ENCODE measurements around the gene RHCG. TPM values are rescaled to one million over a fixed set of nuclear protein-coding genes. Genes with fewer than 3 reads are reported as not detected.
A peak's percentile ranks its signal among the peaks of the same experiment; 100 is the strongest.

RHCG gene
- total RNA-seq: not detected
- 1 to 10 TPM; 2.2 to 3.1 (median 2.6) TPM for polyA plus RNA-seq (ENCODE audit: insufficient read length in 6 of 6)
- long read RNA-seq, donor 1, partial matches to known transcripts: 0 of 1 reads
- long read RNA-seq, donor 1, other reads (novel, unspliced or antisense): 0 of 1 reads
- long read RNA-seq, donor 2: 0 reads
- long read RNA-seq, donor 3, partial matches to known transcripts: 0 of 4 reads
- long read RNA-seq, donor 3, other reads (novel, unspliced or antisense): 0 of 4 reads
- long read RNA-seq, donor 4: 0 reads
- long read RNA-seq, donor 5, partial matches to known transcripts: 0 of 1 reads
- long read RNA-seq, donor 5, other reads (novel, unspliced or antisense): 0 of 1 reads
- long read RNA-seq, donor 6: 0 reads
- long read RNA-seq, donor 7: 0 reads
- long read RNA-seq, donor 8, partial matches to known transcripts: 0 of 1 reads
- long read RNA-seq, donor 8, other reads (novel, unspliced or antisense): 0 of 1 reads
- long read RNA-seq, donor 9: 0 reads
- long read RNA-seq, donor 10: 0 reads
- long read RNA-seq, donor 11: 0 reads
- long read RNA-seq, donor 12, partial matches to known transcripts: 0 of 1 reads
- long read RNA-seq, donor 12, other reads (novel, unspliced or antisense): 0 of 1 reads

DNA sequence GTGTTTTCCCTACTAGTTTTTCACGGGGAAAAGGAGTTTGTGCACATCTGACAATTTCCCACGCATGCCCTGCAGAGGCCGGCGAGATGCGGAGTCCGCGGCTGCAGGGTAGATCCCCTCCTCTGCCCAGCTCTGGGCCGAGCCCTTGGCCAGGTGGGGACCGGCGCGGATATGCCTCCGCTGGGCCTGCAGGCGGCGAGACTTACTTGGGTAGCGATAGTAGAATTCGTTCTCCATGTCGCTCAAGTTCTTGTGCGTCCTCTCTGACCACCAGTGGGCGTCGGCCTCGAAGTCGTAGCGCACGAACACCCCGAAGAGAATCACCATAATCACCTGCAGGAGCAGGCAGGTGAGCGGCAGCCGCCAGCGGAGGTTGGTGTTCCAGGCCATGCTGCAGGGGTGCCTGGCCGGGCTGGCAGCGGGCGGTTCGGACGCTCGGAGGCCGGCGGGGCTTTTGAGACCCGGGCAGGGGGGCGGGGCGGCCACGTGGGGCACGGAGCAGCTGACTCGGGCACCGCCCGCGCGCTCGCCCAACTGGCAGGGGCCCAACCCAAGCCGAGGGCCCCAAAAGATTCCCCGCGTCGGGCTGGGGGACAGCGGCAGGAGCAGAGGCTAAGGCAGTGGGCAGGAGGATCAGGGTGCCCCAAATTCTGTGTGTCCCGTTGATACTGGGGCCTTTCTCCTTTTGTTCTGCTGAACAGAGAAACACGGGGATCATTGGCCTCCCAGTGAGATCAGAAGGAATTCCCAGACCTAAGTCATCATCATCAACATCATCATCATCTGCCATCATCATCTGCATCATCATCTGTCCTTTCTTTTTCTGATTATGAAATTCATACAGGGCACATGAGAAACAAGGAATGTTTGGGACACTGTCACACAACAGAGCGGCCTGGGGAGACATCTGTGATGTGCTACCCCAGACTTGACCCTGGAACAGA lies at the start of gene RHCG:
TSS of gene RHCG (minus strand) at position 429 of the 944 bp plus-strand sequence. CDS start at position 390, 39 bp downstream.
- H3K4me1 ChIP-seq: peaks cover 0 to 7% of the 10 kb centered on the region in 2 donors
- no peak within 1 kb of the TSS for H3K27ac ChIP-seq
- DNase-seq (peak in 2 of 4 donors; percentile 36 to 82), ATAC-seq (peak; percentile 71)
- peaks cover 38 to 100% of the 10 kb centered on the region in 2 donors for H3K27me3 ChIP-seq
- TF ChIP-seq, protein P1, sequence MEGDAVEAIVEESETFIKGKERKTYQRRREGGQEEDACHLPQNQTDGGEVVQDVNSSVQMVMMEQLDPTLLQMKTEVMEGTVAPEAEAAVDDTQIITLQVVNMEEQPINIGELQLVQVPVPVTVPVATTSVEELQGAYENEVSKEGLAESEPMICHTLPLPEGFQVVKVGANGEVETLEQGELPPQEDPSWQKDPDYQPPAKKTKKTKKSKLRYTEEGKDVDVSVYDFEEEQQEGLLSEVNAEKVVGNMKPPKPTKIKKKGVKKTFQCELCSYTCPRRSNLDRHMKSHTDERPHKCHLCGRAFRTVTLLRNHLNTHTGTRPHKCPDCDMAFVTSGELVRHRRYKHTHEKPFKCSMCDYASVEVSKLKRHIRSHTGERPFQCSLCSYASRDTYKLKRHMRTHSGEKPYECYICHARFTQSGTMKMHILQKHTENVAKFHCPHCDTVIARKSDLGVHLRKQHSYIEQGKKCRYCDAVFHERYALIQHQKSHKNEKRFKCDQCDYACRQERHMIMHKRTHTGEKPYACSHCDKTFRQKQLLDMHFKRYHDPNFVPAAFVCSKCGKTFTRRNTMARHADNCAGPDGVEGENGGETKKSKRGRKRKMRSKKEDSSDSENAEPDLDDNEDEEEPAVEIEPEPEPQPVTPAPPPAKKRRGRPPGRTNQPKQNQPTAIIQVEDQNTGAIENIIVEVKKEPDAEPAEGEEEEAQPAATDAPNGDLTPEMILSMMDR (IDR thresholded peaks at IDR 0.05): no peak
- peak within 1 kb of the TSS; percentile 11 to 14 for H3K4me3 ChIP-seq
- H3K9me3 ChIP-seq: no peaks in the 10 kb centered on the region
- H3K36me3 ChIP-seq: no peaks in the 10 kb centered on the region
- intact Hi-C loops (cut with DNase I): no loop called here

GRCh38 chr15:89543389-89543788 lies 47.0 kb upstream of the RHCG start:
- peaks cover 0 to 22% of the 10 kb centered on the region in 2 donors for H3K27me3 ChIP-seq
- H3K9me3 ChIP-seq: peaks cover 0 to 4% of the 10 kb centered on the region in 2 donors
- TF ChIP-seq, protein P1 (IDR thresholded peaks at IDR 0.05): no peak
- no peaks in the 10 kb centered on the region for H3K4me1 ChIP-seq
- no peaks in the 10 kb centered on the region for H3K36me3 ChIP-seq
- DNase-seq (no peak), ATAC-seq (no peak)
- H3K27ac ChIP-seq: no peak overlapping the region
- intact Hi-C loops (cut with DNase I): no loop called here
- H3K4me3 ChIP-seq: no peak overlapping the region

DNA sequence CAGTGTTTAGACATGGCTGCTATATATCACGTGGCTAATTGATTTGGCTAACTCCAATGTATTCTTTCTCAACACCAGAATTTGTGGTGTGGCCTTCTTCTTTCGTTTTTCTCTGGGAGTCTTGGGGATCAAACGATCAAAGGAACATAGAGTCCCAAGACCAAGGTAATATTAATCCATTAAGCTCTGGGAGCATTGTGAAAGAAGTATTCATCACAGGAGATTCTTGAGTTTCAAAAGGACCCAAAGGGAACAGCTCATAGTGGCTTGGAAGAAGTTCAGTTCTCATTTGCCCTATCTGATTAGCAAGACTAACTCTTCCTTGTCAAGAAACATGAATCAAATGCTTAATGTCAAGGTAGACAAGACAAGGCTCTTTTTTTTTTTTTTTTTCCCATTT lies 46.0 kb upstream of the RHCG start:
- H3K27me3 ChIP-seq: peaks cover 0 to 22% of the 10 kb centered on the region in 2 donors
- H3K27ac ChIP-seq: no peak overlapping the region
- no peaks in the 10 kb centered on the region for H3K4me1 ChIP-seq
- ATAC-seq: no peak
- DNase-seq: no peak
- TF ChIP-seq, protein P1 (IDR thresholded peaks at IDR 0.05): no peak
- peaks cover 0 to 14% of the 10 kb centered on the region in 2 donors for H3K9me3 ChIP-seq
- intact Hi-C loops (cut with DNase I): no loop called here
- no peaks in the 10 kb centered on the region for H3K36me3 ChIP-seq
- no peak overlapping the region for H3K4me3 ChIP-seq

- DNase-seq: no peak
- H3K4me3 ChIP-seq: no peak overlapping the region
These were observed 42.6 kb upstream of the RHCG start for GRCh38 chr15:89539027-89539426.

More at GRCh38 chr15:89539027-89539426, 42.6 kb upstream of the RHCG start:
- Histone ChIP-seq H3K27me3 (peaks cover 0 to 22% of the 10 kb centered on the region in 2 donors), H3K9me3 (peaks cover 0 to 15% of the 10 kb centered on the region in 2 donors), H3K36me3 (no peaks in the 10 kb centered on the region), H3K4me1 (no peaks in the 10 kb centered on the region), H3K27ac (no peak overlapping the region)
- TF ChIP-seq, protein P1 (IDR thresholded peaks at IDR 0.05): no peak
- intact Hi-C loops (cut with DNase I): no loop called here
- no peak for ATAC-seq

Measured in left lung (tissue), 14 donors.